GM19372 (cell line): ENCODE results near the gene AKAP13.

Source experiments
- ATAC-seq: cut with Tn5 transposase; IDR thresholded peaks from one replicate; pipeline ENCODE4 v1.9.1; 2021; ENCODE audit warnings: mild to moderate bottlenecking, low read depth, moderate library complexity; ENCODE audit not compliant: unreplicated experiment

Gene AKAP13

DNA sequence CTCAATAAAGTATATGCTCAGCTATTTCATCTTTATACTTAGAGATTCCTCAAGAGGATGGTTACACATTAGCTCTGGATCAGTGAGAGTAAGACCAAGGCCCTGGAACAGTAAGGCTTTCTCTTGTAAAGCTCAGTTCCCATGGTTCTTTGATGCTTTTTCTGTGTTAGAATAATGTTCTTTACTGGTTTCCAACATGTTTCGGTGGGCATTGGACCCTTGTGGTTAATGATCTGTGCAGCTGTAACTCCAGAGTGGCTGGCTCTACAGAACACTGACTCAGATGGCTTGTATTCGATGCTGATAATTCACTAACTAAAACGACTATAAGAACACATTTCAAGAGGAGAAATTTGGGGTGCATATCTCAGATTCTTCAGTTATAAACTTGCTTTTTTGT lies 114.7 kb downstream of the AKAP13 start:
- no peak for ATAC-seq

DNA sequence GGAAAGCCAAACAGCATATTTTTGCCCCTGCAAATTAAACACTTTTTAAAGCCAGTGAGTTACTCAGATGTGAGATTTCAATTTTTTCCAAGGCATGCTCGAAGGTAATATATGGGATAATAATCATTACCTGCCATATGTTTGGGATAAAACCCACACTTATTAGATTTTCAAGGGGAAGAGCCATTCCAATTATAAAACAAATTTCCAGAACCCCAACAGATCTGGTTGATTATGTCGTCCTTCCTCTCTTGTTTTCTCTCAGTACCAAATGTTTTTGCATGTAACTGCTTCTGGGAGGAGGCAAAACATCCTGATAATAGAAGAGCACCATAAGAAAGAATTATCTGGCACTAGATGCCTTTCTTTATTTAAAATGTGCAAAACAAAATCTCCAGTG lies 115.1 kb downstream of the AKAP13 start:
- ATAC-seq, result no peak

DNA sequence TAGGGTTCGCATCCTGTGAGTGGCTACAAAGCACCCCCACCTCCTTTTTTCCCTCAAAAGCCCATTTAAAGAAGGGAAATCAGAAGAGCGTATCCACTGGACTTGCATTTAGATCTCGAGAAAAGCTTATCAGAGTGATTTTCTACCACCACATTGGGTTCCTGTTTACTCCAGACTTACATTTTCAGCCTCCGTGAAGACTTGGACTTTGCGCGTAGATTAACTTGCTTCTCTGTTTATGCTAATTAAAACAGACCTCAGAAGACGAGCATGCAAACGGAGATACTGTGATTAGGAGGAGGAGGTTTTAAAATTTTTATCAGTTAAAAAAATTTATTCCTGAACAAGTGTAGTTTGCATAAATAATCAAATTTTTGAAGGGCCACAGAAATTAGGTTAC lies 115.7 kb downstream of the AKAP13 start:
- ATAC-seq, result no peak

DNA sequence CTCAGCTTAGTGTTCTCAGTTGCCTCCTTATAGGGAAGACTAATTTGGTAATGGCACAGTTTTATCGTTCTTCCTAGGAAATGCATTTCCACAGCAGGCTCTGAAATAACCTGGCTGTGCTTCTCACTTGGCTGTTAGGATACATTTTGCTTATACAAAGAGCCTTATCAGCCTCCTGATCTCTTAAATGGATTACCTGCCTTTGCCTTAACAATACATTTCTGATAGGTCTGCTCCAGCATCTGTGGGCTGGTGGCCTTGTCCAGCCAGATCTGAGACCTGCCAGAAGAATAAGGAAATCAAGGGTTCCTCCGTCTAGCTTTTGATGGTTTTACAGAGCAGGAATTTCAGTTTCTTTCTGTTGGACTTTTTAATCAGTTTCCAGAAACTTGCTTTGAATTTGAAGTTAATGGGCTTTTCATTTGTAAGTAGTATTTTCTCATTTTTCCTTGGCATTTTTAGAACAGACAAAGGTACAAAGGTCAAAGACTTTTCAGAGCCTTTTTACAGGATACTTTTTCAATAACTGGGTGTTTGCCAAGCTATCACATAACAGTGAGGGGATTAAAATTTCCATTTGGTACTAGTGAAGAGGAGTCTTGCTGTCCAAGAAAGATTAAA lies 116.3 kb downstream of the AKAP13 start:
- no peak for ATAC-seq

DNA sequence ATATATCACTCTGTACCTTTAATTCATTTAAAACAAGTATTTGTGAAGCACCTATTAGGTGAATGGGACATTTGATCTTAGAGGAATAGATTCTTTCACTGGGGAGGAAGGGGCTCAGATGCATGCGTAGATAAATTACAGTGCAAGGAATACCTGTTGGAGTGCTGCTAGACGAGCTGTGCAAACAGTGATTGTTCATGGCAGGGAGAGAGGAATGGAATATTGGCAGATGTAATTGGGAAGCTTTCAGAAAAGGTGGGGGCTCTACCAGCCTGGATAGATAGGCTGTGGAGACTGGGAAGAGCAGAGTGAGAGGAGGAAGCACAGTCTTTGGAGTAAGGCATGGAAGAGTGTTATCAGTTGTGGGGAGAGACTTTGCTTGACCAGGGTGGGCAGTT lies 116.8 kb downstream of the AKAP13 start:
- ATAC-seq, result no peak

DNA sequence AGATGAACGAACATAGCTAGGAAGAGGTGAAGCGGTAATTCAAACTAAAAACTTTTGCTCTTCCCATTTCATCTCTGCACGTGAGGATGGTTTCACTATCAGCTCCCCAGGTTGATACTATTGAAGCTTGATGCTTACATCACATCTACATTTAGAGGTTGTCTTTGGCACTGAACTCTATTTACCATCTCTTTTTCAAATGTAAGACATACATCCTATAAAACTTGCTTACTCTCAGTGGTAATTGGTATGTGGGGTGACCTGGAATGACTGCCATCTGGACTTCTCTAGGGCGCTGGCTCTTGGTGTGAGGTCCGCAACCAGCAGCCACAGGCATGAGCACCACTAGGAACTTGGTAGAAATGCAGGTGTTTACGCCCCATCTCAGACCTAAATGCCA lies 118.1 kb downstream of the AKAP13 start:
- no peak for ATAC-seq

DNA sequence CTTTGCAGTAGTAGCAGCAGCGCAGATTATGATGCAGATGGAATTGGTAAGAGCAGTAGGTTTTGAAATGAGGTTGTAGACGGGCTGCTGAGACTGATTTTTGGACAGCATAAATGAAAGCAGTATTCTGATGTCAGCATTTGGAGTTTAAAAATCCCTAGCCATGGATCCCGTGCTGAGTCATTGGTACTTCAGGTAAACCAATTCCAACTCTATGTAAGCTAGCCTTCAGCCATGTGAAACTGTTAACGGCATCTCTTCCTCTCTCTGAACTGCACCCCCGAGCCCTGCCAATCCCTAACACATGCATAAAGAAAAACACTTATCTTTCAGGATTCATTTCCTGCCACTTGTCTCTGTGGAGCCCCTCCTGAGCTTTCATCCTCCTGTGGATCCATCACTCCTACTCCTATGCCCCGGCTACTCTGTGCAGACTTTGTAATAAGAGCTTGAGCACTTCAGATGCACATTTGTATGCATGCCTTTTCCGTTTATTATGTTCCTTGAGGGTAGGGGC lies 119.0 kb downstream of the AKAP13 start:
- no peak for ATAC-seq

DNA sequence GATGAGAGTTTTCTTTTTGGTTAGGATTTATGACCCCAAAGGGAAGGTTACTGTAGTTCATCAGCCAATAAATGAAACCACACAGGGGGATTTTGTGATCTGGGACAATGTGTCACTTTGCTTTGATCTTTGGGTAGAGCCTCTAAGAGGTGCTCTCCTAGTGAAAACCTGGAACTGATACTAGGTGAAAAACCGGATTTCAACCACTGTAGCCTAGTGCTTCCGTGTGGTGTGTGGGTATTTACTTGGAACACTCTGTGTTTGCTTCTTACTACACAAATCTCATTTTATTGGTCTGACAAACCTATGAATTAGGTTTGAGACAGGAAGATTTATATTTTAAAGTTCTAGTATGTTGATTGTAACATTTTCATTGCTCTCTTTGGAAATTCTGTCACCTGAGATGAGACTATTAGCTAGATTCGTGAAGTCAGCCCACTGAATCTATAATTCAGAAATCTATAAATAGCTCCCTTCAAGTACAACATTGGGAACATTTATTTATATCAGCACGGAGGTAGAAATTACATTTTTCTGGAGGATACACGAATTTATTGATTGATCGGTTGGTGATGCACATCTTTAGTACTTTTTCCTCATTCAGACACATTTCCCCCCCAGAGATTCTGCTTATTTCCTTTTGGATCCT lies 119.8 kb downstream of the AKAP13 start:
- no peak for ATAC-seq

DNA sequence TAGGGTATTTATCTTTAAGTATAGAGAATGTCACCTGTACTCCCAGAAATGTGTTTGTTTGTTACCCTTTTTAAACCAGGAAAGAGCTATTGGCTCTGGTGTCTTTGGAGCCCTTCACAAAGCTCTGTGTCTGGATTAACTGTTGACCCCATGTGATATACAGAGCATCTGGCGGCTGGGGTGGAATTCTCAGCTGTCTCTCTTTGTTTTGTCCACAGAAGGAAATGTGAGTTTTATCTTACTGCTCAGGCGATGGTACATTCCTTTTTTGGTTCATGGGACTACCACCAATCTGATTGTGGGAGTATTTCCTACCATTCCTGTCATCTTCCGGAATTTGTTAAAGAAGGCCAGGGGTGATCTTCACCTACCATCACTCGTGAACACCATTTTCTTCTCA lies 120.3 kb downstream of the AKAP13 start:
- no peak for ATAC-seq

DNA sequence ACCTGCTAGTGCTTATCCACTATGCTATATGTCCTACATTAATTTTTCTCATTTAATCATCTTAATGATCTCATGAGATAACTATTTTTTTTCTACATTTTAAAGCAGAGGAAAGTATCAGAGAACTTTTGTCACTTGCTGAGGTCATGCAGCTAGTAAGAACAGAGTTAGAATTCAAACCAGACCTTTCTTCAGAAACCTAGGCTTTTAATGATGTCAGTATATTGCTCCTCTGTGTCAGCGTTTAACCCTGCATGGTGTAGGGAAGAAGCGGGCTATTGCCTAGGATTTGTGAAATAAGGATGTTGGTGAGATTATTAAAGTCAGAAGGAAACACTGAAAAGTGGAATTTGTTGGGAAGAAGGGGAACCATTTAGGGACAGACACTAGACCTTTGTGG lies 121.2 kb downstream of the AKAP13 start:
- no peak for ATAC-seq

DNA sequence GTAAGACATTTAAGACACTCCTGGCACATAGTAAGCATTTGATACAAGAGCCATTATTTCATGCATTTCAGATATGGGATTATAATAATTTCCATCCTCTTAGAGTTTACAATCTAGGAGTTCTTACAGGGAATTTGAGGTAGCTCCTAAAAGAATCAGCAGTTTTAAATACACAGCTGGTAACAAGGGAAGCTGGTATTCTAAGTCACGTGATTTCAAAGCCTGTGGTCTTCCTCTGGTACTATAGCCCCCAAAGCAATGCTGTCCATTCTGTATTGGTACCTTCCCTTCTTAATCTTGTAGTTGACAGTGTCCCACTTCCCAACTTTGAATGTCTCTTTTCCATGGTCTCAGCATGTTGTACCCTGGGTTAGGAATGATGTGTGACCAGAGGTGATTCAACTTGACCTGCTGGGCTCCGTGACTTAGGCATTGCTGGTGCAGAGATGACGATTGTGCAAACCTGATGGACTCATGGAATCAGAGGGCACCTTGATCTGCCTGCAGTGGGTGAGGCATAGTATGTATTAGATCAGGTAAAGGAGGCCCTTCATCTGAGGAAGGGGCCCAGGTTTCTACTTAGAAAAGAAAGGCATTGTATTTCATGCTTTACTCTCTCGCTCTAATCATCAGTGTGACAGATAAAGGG lies 122.9 kb downstream of the AKAP13 start:
- no peak for ATAC-seq

DNA sequence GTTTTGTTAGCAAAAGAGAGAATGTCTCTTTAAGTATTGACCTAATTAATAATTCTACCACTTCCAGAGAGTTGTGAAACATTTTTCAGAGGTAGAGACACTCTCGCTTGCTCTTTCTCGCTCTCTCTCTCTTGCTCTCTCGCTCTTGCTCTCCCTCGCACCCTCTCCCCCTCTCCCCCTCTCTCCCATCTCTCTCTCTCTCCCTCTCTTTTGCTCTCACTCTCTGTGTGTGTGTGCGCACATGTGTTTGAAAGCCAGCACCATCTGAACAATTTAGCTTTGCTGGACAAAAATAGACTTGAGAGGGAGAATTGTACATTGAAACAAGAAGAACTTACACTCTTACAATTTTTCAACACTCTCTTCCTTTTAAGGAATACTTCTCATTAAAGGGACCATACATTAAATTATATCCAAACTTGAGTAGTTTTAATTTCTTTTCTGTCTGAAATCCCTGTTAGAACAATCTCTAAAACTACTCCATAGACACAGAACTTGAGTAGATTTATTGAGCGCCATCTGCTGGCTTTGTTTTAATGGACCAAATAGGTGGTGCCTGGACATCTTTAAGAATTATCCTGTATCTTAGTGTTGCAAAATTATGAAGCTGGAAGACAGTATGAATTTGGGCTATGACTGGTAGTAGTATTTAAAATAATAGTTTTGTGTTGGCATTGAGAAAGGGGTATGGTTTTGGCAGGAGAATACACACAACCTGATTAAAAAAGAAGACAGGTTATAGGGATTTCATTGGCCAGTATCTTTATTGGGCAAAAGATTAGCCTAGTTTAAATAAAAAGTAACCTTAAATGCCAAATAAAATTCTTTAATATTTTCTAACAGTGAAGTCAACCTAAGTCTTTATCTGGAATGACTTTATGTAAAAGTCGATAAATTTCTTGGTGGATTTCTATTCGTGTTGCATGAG lies 124.6 kb downstream of the AKAP13 start:
- no peak for ATAC-seq

DNA sequence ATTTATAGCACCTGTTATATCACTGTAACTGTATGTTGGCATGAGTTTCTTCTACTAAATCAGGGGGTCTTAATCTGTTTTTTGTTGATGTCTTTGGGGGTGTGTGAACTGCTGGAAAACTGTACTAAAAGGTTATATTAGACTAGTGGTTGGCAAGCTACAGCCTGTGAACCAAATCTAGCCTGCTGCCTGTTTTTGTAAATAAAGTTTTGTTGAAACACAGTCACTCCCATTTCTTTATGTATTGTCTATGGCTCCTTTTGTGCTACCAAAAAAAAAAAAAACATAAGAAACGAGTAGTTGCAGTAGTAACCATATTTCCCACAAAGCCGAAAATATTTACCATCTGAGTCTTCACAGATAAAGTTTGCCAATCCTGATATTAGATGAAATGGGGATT lies 126.7 kb downstream of the AKAP13 start:
- no peak for ATAC-seq

DNA sequence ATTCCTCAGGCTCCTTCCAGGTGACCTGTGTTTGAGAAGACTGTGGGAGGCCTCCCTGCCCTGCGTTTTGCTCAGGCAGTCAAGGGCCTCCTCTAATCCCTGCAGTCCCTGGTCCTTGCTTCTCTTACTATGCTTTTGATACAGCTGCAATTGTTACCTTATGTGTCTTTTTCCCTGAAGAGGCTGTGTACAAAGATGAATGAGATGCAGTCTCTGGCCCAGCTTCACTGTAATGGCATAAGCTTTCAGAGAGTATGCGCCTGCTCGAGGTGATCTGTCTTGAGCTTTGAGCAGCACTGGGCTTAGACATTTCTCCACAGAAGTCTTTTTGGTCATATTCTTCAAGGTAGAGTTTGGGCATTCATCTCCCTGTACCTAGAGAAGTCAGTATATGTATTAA lies 129.6 kb downstream of the AKAP13 start:
- ATAC-seq, result no peak

DNA sequence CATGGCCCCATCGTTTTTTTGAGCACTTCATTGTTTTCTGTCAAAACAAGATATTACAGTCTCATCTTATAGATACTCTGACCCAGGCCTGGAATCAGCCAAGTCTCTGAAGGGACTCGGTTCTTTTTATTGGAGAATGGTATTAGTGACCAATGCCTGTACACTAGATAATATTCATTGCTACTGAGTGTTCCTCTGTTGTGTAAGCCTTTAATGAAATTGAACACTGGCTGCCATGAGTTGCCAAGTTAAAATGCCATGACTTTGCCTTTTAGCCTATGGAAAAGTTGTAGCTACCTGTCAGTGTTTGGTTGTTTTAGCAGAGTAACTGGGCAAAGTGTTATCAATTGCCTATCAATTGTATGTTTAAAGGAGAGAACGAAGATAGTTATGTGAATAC lies 134.0 kb downstream of the AKAP13 start:
- no peak for ATAC-seq

DNA sequence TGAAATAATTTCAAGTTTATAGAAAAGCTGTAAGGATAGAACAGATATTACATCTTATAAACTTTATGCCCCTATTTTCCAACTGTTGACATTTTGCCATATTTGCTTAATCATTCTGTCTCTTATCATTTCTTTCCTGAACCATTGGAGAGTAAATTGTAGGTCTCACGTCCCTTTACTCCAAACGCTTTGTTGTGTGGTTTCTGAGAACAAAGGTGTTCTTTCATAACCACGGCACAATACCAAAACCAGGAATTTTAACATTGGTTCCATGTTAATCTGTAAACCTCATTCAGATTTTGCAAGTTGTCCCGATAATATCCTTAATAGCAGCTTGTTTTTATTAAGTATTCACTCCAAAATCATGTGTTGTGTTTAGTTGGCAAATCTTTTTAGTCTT lies 134.8 kb downstream of the AKAP13 start:
- ATAC-seq, result no peak

DNA sequence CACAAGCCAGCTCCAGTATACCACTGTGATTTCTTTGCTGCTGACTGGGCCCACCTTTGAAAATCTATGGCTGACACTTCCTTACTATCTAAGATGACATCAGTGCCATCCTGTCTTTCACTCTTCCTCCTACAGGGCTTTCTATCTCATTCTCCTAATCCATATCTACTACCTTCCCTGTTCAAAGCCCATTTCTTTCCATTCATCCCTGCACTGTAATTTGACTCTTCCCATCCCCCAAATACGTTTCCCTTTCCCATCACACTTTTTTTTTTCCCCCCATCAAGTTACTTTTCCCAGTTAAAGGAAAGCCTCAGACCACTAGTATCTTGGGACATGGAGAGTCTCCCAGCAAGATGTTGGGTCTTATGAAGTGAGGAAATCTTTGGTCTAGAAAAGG lies 136.7 kb downstream of the AKAP13 start:
- ATAC-seq, result no peak

DNA sequence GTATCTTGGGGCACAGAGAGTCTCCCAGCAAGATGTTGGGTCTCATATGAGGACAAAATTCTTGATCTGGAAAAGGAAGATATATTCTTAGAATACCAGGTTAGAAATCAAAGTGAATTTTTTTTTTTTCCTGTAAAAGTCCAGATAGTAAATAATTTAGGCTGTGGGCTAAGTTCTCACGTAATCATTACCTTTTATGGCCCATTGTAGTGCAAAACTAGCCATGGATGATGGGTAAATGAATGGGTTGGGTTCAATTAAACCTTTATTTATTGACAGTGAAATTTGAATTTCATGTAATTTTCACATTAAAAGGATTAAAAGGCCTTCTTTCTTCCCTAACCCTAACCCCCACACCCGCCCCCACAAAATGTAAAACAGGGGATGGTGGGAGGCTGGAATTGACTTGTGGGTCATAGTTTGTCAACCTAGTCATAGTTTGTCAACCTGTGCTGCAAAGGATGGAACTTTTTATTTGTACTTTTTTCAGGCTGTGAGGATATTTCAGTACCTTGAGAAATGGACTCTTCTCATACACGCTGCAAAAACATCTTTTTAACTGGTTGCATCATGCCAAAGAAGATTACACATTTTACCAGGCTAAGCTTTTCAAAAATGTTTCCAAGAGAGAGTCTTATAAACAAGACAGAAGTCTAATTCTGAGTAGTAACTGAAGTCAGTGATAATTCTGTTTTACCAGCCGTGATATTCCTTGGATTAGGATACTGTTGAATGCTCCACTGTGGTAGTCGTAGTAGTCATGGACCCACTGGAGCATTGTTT lies 138.8 kb downstream of the AKAP13 start:
- ATAC-seq, result no peak

DNA sequence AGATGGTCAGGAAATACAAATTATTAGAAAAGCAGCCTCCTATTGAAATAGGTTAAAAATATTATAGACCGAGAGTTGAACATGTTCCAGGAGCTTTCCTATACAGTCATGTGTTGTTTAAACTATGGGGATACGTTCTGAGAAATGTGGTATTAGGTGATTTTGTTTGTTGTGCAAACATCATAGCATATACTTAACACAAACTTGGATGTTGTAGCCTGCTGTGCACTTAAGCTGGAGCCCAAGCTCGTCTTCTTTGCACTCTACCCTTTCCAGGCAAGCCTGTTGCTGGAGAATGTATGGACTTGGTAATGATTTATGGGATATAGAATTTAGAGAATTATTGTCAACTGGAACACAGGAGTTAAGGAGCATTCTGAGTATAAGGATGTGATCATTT lies 140.2 kb downstream of the AKAP13 start:
- no peak for ATAC-seq

DNA sequence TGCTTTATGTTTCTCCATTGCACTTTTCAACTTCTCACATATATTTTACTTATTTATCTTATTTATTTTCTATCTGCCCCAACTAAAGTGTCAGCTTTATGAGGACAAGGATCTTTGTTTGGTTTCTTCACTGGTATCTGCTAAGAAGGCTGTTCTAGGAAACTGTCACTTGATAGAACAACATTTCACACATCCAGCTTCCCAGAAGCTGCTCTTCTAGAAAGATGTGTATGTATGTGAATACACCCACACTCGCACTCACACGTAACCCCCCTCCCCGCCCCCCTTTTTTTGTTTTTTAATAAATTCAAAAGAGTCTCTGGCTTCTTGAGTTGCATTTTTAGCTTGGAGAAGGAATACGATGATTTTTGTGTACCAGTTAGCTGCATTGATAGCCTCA lies 143.1 kb downstream of the AKAP13 start:
- no peak for ATAC-seq
